ENCODE data around the gene NOTUM.

NOTUM gene

GRCh38 chr17:81961087-81961511 lies at the start of gene NOTUM:
NOTUM (minus strand) TSS chr17:81961187; CDS start chr17:81960909, 278 bp downstream.
- no peak for FAIRE-seq

- no peak for FAIRE-seq
Observed at GRCh38 chr17:82009413-82009812, 48.4 kb upstream of the NOTUM start.

GRCh38 chr17:82008941-82009405 lies 48.0 kb upstream of the NOTUM start:
- FAIRE-seq: no peak

- no peak for FAIRE-seq
Observed at GRCh38 chr17:82008258-82008940, 47.4 kb upstream of the NOTUM start.

DNA sequence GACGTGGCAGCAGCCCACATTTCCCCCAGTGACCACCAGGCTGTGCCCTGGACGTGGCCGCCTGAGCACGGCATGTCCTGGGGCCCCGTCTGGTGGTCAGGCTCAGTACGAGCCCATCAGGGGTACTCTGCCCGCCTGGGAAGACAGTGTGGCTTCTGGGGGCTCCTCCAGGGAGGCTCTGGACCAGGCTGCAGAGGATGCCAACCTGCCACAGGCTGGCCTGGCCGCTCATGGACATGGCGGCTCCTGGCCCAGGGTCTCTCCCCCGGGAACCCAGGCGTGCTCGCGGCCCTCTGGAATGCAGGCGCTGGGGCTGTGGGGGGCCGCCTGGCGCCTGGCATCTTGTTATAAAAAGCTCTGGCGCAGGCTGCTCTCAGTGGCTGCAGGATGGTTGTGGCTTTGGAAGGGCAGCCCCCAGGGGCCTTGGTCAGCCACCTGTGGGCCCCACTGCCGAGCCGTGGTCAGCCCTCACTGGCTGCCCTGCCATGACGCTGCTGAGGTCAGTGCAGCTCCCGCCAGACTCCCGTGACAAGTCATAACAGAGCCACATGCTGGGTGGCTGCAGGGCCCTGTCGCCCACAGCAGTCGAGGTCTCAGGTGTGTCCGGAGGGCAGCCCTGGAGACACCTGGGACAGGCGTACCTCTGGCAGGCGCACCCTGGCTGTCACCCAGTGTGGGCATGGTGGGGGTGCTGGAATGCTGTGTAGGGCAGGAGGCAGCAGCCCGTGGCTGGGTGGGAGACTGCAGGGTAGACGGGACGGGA lies 46.7 kb upstream of the NOTUM start:
- FAIRE-seq: no peak

- FAIRE-seq: no peak
Observed at GRCh38 chr17:82007228-82007494, 46.2 kb upstream of the NOTUM start.

GRCh38 chr17:82006468-82007227 lies 45.7 kb upstream of the NOTUM start:
- no peak for FAIRE-seq

- no peak for FAIRE-seq
Observed at GRCh38 chr17:82005701-82006348, 44.8 kb upstream of the NOTUM start.

- FAIRE-seq: no peak
Observed at GRCh38 chr17:82004517-82005455, 43.8 kb upstream of the NOTUM start.

GRCh38 chr17:82003411-82004381 lies 42.7 kb upstream of the NOTUM start:
- no peak for FAIRE-seq

GRCh38 chr17:82001571-82002056 lies 40.6 kb upstream of the NOTUM start:
- FAIRE-seq: no peak

DNA sequence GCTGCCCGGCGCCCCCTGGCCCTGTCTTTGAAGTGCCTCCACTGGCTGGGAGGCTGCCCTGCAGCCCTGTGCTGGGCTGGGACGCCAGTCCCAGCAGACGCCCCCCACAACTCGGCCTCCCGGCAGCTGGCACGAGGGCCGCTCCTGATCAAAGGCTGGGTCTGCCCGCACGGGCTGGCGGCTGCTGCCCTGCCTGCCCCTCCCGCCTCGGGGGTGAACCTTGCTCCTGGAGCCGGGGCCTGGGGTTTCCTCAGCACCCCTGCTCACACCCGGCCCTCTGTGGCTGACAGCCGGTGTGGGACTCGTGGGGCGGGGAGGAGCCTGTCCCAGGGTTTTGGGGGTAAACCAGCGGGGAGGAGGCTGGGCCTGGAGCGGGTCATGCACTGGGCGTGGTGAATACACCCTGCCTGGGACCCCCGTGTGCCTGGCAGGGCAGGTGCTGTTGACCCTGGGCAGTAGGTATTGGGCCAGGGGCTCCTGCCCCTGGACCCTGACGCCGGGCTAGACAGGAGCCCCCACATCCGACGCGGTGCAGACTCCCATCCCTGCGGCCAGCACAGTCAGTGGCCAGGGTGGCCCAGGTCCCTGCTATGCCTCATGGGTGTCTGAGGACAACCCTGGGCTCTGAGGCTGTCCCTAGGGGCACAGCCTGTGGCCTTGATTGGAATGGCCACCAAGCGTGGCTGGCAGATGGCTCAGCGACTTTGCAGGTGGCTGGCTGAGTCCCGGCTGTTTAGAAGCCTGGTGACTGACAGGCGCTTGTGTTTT lies 40.0 kb upstream of the NOTUM start:
- FAIRE-seq: no peak

DNA sequence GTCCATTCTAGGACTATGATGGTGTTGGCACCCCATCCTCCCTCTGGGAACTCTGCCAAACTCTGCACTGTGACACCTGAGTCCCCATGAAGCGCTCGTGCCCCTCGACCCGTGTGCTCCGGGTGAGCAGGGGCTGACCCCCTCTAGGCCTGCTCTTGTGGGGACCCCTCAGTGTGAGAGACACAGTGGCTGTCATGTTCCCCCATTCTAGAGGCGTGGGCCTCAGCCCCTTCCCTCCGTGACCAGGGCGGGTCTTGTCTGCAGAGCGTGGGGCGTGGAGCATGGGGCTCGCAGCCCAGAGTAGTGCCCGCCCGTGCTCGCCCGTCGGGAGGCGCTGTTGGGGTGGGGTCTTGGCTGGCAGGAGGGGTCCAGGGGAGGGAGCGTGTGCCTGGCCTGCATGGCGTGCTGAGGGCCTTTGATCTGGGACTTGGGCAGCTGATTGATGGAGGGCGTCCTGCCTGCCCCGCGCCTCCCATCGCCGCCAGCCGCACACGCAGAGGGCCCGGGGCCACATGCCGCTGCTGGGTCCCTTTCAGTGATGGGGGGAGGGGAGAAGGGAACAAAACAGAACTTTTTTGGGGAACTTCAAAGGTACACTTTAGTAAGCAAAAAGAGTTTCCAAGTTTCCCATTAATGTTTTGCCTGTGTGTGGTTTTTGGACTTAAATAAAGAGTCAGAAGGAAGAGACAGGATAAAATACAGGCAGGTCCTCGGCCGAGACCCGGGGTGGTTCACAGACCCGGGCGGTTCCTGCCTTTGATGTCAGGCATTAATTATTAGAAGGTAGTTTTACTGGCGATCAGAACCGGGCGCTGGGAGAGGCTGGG lies 39.2 kb upstream of the NOTUM start:
- no peak for FAIRE-seq

- FAIRE-seq: no peak
Observed at GRCh38 chr17:81999587-81999975, 38.6 kb upstream of the NOTUM start.

GRCh38 chr17:81998691-81999438 lies 37.9 kb upstream of the NOTUM start:
- FAIRE-seq: no peak

GRCh38 chr17:81998212-81998611 lies 37.2 kb upstream of the NOTUM start:
- FAIRE-seq: no peak

- no peak for FAIRE-seq
Observed at GRCh38 chr17:81996757-81997441, 35.9 kb upstream of the NOTUM start.

Data from endometrium (tissue), 2 donors.